Hepatocyte (in vitro differentiated cells): ENCODE data around the gene SIGLEC11. TPM values are rescaled to one million over a fixed set of nuclear protein-coding genes. Genes with fewer than 3 reads are reported as not detected.

Experiments used
- DNase-seq: peaks from one replicate; pipeline ENCODE4 v3.0.0-alpha.2; 2016; ENCODE audit warnings: low spot score
- H2AFZ ChIP-seq: fragments of 200-600 bp; sonication (generic); 2 replicates; pipeline ENCODE4 v1.6.0; 2016; ENCODE audit warnings: antibody characterized with exemption, mild to moderate bottlenecking
- H3K27ac ChIP-seq: fragments of 200-600 bp; sonication (generic); 2 replicates; pipeline ENCODE4 v1.5.1; 2016; ENCODE audit warnings: mild to moderate bottlenecking
- H3K27me3 ChIP-seq: fragments of 200-600 bp; sonication (generic); 2 replicates; pipeline ENCODE4 v1.6.1; 2016
- H3K36me3 ChIP-seq: fragments of 200-600 bp; sonication (generic); replicated peaks from 2 replicates; pipeline ENCODE4 v1.5.1; 2016; ENCODE audit warnings: low read depth; ENCODE audit not compliant: insufficient read depth
- H3K4me1 ChIP-seq: fragments of 200-600 bp; sonication (generic); 2 replicates; pipeline ENCODE4 v1.5.1; 2016; ENCODE audit warnings: mild to moderate bottlenecking, moderate library complexity; ENCODE audit not compliant: insufficient read depth
- H3K4me2 ChIP-seq: fragments of 200-600 bp; sonication (generic); 2 replicates; pipeline ENCODE4 v1.6.0; 2016
- H3K4me3 ChIP-seq: fragments of 200-600 bp; sonication (generic); 2 replicates; pipeline ENCODE4 v1.5.1; 2016; ENCODE audit warnings: mild to moderate bottlenecking
- H3K79me2 ChIP-seq: fragments of 200-600 bp; sonication (generic); 2 replicates; pipeline ENCODE4 v1.6.0; 2017; ENCODE audit warnings: mild to moderate bottlenecking
- H3K9me2 ChIP-seq: fragments of 200-600 bp; sonication (generic); replicated peaks from 2 replicates; pipeline ENCODE4 v1.6.0; 2017; ENCODE audit warnings: mild to moderate bottlenecking; ENCODE audit not compliant: insufficient read depth
- H3K9me3 ChIP-seq: fragments of 200-600 bp; sonication (generic); 2 replicates; pipeline ENCODE4 v1.5.1; 2016; ENCODE audit warnings: low read depth, mild to moderate bottlenecking
- H4K20me1 ChIP-seq: fragments of 200-600 bp; sonication (generic); 2 replicates; pipeline ENCODE4 v1.6.0; 2016; ENCODE audit warnings: mild to moderate bottlenecking; ENCODE audit not compliant: insufficient read depth, poor library complexity, severe bottlenecking
- EZH2 ChIP-seq: fragments of 200-600 bp; sonication (generic); IDR thresholded peaks from 2 replicates; pipeline ENCODE4 v1.6.1; 2016; ENCODE audit warnings: antibody characterized with exemption, mild to moderate bottlenecking, borderline replicate concordance
- EZH2phosphoT487 ChIP-seq: fragments of 200-600 bp; sonication (generic); IDR thresholded peaks from one replicate; pipeline ENCODE4 v1.6.1; 2018; ENCODE audit warnings: antibody characterized with exemption, mild to moderate bottlenecking, low read depth, moderate library complexity; ENCODE audit not compliant: unreplicated experiment, severe bottlenecking
- WGBS: methylation state at CpG from one replicate; pipeline ENCODE4 v1.1.6; 2016; ENCODE audit warnings: low lambda C conversion rate; ENCODE audit errors: missing lambda C conversion rate; 5-methylcytosine and 5-hydroxymethylcytosine counted together
- polyA plus RNA-seq: library from polyadenylated mRNA; unstranded; fragments of >200 nt; fragmentation: Nextera tagmentation; extraction: Ambion mirVana; gene quantifications from 2 replicates; pipeline ENCODE4 v1.2.1, GENCODE V29; 2016
- total RNA-seq: library from RNA; depleted of rRNA; stranded (reverse); fragments of >200 nt; gene quantifications from 2 replicates; pipeline ENCODE4 v1.2.3, GENCODE V29; 2014
- TF ChIP-seq, protein P1 (sequence below): fragments of 200-600 bp; sonication (generic); IDR thresholded peaks from 2 replicates; pipeline ENCODE4 v1.5.1; 2016; ENCODE audit warnings: antibody characterized with exemption, mild to moderate bottlenecking; ENCODE audit not compliant: poor library complexity

SIGLEC11 gene
- total and polyA plus RNA-seq, 2 experiments from 2014 or later, result 6.0 to 15.8 TPM

DNA sequence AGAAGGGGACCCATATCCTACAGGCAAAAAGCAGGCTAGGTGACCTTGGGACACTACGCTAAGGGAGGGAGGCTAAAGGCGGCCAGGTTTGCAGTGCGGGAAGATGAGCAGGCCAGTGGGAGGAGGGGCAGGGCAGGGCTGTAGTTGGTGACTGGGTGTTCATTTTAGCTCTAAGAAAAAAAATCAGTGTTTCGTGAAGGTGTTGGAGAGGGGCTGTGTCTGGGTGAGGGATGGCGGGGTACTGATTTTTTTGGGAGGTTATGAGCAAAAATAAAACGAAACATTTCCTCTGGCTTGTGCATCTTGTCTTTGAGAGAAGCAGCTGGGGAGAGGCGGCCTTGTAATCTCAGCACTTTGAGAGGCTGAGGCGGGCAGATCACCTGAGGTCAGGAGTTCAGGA lies 27.3 kb downstream of the SIGLEC11 start:
- H3K79me2 ChIP-seq, result no peaks in the 10 kb centered on the region
- TF ChIP-seq EZH2phosphoT487 (no peak), EZH2 (no peak)
- TF ChIP-seq, protein P1, sequence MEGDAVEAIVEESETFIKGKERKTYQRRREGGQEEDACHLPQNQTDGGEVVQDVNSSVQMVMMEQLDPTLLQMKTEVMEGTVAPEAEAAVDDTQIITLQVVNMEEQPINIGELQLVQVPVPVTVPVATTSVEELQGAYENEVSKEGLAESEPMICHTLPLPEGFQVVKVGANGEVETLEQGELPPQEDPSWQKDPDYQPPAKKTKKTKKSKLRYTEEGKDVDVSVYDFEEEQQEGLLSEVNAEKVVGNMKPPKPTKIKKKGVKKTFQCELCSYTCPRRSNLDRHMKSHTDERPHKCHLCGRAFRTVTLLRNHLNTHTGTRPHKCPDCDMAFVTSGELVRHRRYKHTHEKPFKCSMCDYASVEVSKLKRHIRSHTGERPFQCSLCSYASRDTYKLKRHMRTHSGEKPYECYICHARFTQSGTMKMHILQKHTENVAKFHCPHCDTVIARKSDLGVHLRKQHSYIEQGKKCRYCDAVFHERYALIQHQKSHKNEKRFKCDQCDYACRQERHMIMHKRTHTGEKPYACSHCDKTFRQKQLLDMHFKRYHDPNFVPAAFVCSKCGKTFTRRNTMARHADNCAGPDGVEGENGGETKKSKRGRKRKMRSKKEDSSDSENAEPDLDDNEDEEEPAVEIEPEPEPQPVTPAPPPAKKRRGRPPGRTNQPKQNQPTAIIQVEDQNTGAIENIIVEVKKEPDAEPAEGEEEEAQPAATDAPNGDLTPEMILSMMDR, result no peak
- H3K4me1 ChIP-seq, result peaks cover 3% of the 10 kb centered on the region
- H4K20me1 ChIP-seq, result no peaks in the 10 kb centered on the region
- H2AFZ ChIP-seq, result no peak overlapping the region
- DNase-seq, result no peak
- H3K27me3 ChIP-seq, result no peaks in the 10 kb centered on the region
- no peak overlapping the region for H3K27ac ChIP-seq
- 96% methylated on average over 8 of the region's 8 CpGs for WGBS
- H3K4me3 ChIP-seq, result no peak overlapping the region
- no peaks in the 10 kb centered on the region for H3K9me2 ChIP-seq
- no peaks in the 10 kb centered on the region for H3K36me3 ChIP-seq
- H3K4me2 ChIP-seq, result no peak overlapping the region
- no peaks in the 10 kb centered on the region for H3K9me3 ChIP-seq

DNA sequence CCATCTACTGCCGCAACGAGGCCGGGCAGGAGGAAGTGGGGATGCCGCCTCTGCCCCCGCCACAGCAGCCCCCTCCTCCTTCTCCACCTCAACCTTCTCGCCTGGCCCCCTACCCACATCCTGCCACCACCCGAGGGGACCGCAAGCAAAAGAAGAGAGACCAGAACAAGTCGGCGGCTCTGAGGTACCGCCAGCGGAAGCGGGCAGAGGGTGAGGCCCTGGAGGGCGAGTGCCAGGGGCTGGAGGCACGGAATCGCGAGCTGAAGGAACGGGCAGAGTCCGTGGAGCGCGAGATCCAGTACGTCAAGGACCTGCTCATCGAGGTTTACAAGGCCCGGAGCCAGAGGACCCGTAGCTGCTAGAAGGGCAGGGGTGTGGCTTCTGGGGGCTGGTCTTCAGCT lies 28.2 kb downstream of the SIGLEC11 start:
- DNase-seq, result no peak
- H2AFZ ChIP-seq, result no peak overlapping the region
- TF ChIP-seq EZH2 (no peak), EZH2phosphoT487 (no peak)
- TF ChIP-seq, protein P1, result no peak
- H4K20me1 ChIP-seq, result no peaks in the 10 kb centered on the region
- H3K36me3 ChIP-seq, result no peaks in the 10 kb centered on the region
- no peaks in the 10 kb centered on the region for H3K27me3 ChIP-seq
- no peaks in the 10 kb centered on the region for H3K9me3 ChIP-seq
- peaks cover 4% of the 10 kb centered on the region for H3K4me1 ChIP-seq
- H3K9me2 ChIP-seq, result no peaks in the 10 kb centered on the region
- H3K79me2 ChIP-seq, result peaks cover 4% of the 10 kb centered on the region
- no peak overlapping the region for H3K27ac ChIP-seq
- WGBS, result 99% methylated on average over 25 of the region's 25 CpGs
- no peak overlapping the region for H3K4me2 ChIP-seq
- H3K4me3 ChIP-seq, result no peak overlapping the region

DNA sequence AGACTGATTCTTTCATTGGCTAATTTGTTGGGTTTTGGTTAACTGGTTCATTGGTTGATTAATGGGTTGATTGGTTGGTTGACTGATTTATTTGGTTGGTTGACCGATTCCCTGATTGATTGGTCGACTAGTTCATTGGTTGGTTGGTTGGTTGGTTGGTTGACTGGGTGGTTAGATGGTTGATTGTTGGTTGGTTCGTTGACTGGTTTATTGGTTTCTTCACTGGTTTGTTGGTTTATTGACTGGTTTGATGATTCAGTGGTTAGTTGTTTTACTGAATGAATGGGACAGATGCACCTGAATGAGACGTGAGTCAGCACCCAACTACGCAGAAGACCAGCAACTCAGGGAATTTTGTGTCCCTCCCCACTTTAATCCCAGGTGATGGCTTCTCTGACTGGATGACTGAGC lies 28.9 kb downstream of the SIGLEC11 start:
- Histone ChIP-seq H3K4me1 (peaks cover 8% of the 10 kb centered on the region), H3K4me2 (no peak overlapping the region), H4K20me1 (no peaks in the 10 kb centered on the region), H2AFZ (no peak overlapping the region), H3K27me3 (no peaks in the 10 kb centered on the region), H3K9me3 (no peaks in the 10 kb centered on the region), H3K36me3 (no peaks in the 10 kb centered on the region), H3K9me2 (no peaks in the 10 kb centered on the region), H3K27ac (no peak overlapping the region), H3K4me3 (no peak overlapping the region), H3K79me2 (peaks cover 11% of the 10 kb centered on the region)
- WGBS, result 94% methylated on average over 5 of the region's 5 CpGs
- no peak for DNase-seq
- no peak for TF ChIP-seq EZH2
- TF ChIP-seq, protein P1, result no peak
- no peak for TF ChIP-seq EZH2phosphoT487
